ENCODE data around the gene PXDN.

GRCh38 chr2:1601471-1602277, 142.6 kb downstream of the PXDN start:
- TF ChIP-seq GATA2 (IDR thresholded peaks at IDR 0.05; ENCODE audit: low read depth, low read length) (no peak), GATA3 (IDR thresholded peaks at IDR 0.05; ENCODE audit: low read depth, low read length) (no peak)
